ENCODE results near the gene ORAI3.

The ORAI3 gene

GRCh38 chr16:30964574-30965226 is 15.8 kb downstream of the ORAI3 start:
- DNase-seq (ENCODE audit: insufficient read length, low spot score) (no peak), FAIRE-seq (no peak)
- no peak for TF ChIP-seq CTCF (IDR thresholded peaks at IDR 0.05; ENCODE audit: insufficient read depth, missing control alignments)

GRCh38 chr16:30965436-30965835 is 16.6 kb downstream of the ORAI3 start:
- no peak for TF ChIP-seq CTCF (IDR thresholded peaks at IDR 0.05; ENCODE audit: insufficient read depth, missing control alignments)
- FAIRE-seq, result no peak

GRCh38 chr16:30966033-30966619 is 17.3 kb downstream of the ORAI3 start:
- no peak for DNase-seq (ENCODE audit: insufficient read length, low spot score)
- TF ChIP-seq CTCF (IDR thresholded peaks at IDR 0.05; ENCODE audit: insufficient read depth, missing control alignments), result no peak
- no peak for FAIRE-seq

More at GRCh38 chr16:30965436-30965835, 16.6 kb downstream of the ORAI3 start:
- no peak for DNase-seq (ENCODE audit: insufficient read length, low spot score)

- FAIRE-seq, result no peak
- no peak for DNase-seq (ENCODE audit: insufficient read length, low spot score)
- no peak for TF ChIP-seq CTCF (IDR thresholded peaks at IDR 0.05; ENCODE audit: insufficient read depth, missing control alignments)
Observed at GRCh38 chr16:30967795-30968194, 18.9 kb downstream of the ORAI3 start.

GRCh38 chr16:30969246-30969842 is 20.5 kb downstream of the ORAI3 start:
- no peak for FAIRE-seq
- TF ChIP-seq CTCF (IDR thresholded peaks at IDR 0.05; ENCODE audit: insufficient read depth, missing control alignments), result no peak
- no peak for DNase-seq (ENCODE audit: insufficient read length, low spot score)

GRCh38 chr16:30971298-30971697 is 22.4 kb downstream of the ORAI3 start:
- no peak for DNase-seq (ENCODE audit: insufficient read length, low spot score)
- no peak for TF ChIP-seq CTCF (IDR thresholded peaks at IDR 0.05; ENCODE audit: insufficient read depth, missing control alignments)
- no peak for FAIRE-seq

- TF ChIP-seq CTCF (IDR thresholded peaks at IDR 0.05; ENCODE audit: insufficient read depth, missing control alignments), result no peak
- no peak for FAIRE-seq
- no peak for DNase-seq (ENCODE audit: insufficient read length, low spot score)
Observed at GRCh38 chr16:30972872-30973271, 24.0 kb downstream of the ORAI3 start.

Data from D721Med (cell line).